Smooth muscle cell (in vitro differentiated cells): ENCODE measurements around the gene LARGE1. TPM values are rescaled to one million over a fixed set of nuclear protein-coding genes. Genes with fewer than 3 reads are reported as not detected.

ENCODE experiments used
- DNase-seq: peaks from one replicate; lab custom pipeline; 2025; ENCODE audit not compliant: unreplicated experiment; lab: John Stamatoyannopoulos, UW
- H2AFZ ChIP-seq: fragments of 200-600 bp; sonication (generic); 2 replicates; pipeline ENCODE4 v1.6.0; 2016; ENCODE audit warnings: antibody characterized with exemption, low read depth, mild to moderate bottlenecking
- H3F3A ChIP-seq: fragments of 200-600 bp; sonication (generic); 2 replicates; pipeline ENCODE4 v1.6.0; 2017; ENCODE audit warnings: antibody characterized with exemption, low read depth
- H3K27ac ChIP-seq: fragments of 200-600 bp; sonication (generic); 2 replicates; pipeline ENCODE4 v1.5.1; 2016; ENCODE audit warnings: low read depth, mild to moderate bottlenecking
- H3K27me3 ChIP-seq: fragments of 200-600 bp; sonication (generic); 2 replicates; pipeline ENCODE4 v1.6.1; 2016; ENCODE audit warnings: low read depth, mild to moderate bottlenecking
- H3K36me3 ChIP-seq: fragments of 200-600 bp; sonication (generic); 2 replicates; pipeline ENCODE4 v1.5.1; 2016; ENCODE audit warnings: low read depth
- H3K4me1 ChIP-seq: fragments of 200-600 bp; sonication (generic); 2 replicates; pipeline ENCODE4 v1.5.1; 2016; ENCODE audit warnings: low read depth
- H3K4me2 ChIP-seq: fragments of 200-600 bp; sonication (generic); 2 replicates; pipeline ENCODE4 v1.6.0; 2016; ENCODE audit warnings: mild to moderate bottlenecking
- H3K4me3 ChIP-seq: fragments of 200-600 bp; sonication (generic); 2 replicates; pipeline ENCODE4 v1.5.1; 2016; ENCODE audit warnings: mild to moderate bottlenecking
- H3K79me2 ChIP-seq: fragments of 200-600 bp; sonication (generic); 2 replicates; pipeline ENCODE4 v1.6.0; 2016; ENCODE audit warnings: low read depth, mild to moderate bottlenecking
- H3K9ac ChIP-seq: fragments of 200-600 bp; sonication (generic); 2 replicates; pipeline ENCODE4 v1.6.0; 2016; ENCODE audit warnings: low read depth
- H3K9me3 ChIP-seq: fragments of 200-600 bp; sonication (generic); replicated peaks from 2 replicates; pipeline ENCODE4 v1.5.1; 2016; ENCODE audit warnings: low read depth
- H4K20me1 ChIP-seq: fragments of 200-600 bp; sonication (generic); 2 replicates; pipeline ENCODE4 v1.6.0; 2016; ENCODE audit warnings: low read depth
- CTCF ChIP-seq: fragments of 200-600 bp; sonication (generic); IDR thresholded peaks from 2 replicates; pipeline ENCODE4 v1.5.1; 2017; ENCODE audit warnings: borderline replicate concordance, mild to moderate bottlenecking, antibody characterized with exemption; ENCODE audit not compliant: insufficient read depth, poor library complexity, severe bottlenecking
- WGBS: methylation state at CpG from one replicate; pipeline ENCODE4 v1.1.7; 2016; ENCODE audit warnings: low lambda C conversion rate; 5-methylcytosine and 5-hydroxymethylcytosine counted together
- polyA plus RNA-seq: library from polyadenylated mRNA; unstranded; fragments of >200 nt; fragmentation: Nextera tagmentation; extraction: Ambion mirVana; gene quantifications from 2 replicates; pipeline ENCODE4 v1.2.1, GENCODE V29; 2016
- total RNA-seq: library from RNA; depleted of rRNA; stranded (reverse); fragments of >200 nt; gene quantifications from 2 replicates; pipeline ENCODE4 v1.2.3, GENCODE V29; 2014

Gene LARGE1
- total and polyA plus RNA-seq, 2 experiments from 2014 or later = 11.9 to 18.0 TPM

- no peaks in the 10 kb centered on the region for H3K36me3 ChIP-seq
- H3K4me3 ChIP-seq = no peak overlapping the region
- H3F3A ChIP-seq = no peaks in the 10 kb centered on the region
- H3K4me1 ChIP-seq = no peaks in the 10 kb centered on the region
- H4K20me1 ChIP-seq = no peaks in the 10 kb centered on the region
- no peak overlapping the region for H3K27ac ChIP-seq
- no peak for DNase-seq
- no peak overlapping the region for H2AFZ ChIP-seq
- no peak overlapping the region for H3K4me2 ChIP-seq
- no peak overlapping the region for H3K9ac ChIP-seq
- no peaks in the 10 kb centered on the region for H3K79me2 ChIP-seq
- no peaks in the 10 kb centered on the region for H3K27me3 ChIP-seq
- no peaks in the 10 kb centered on the region for H3K9me3 ChIP-seq
- WGBS = 94% methylated on average over 5 of the region's 5 CpGs
- TF ChIP-seq CTCF = no peak
Observed at GRCh38 chr22:33362702-33363101, 557.6 kb downstream of the LARGE1 start.

GRCh38 chr22:33361581-33361980 is 558.7 kb downstream of the LARGE1 start:
- Histone ChIP-seq H3F3A (no peaks in the 10 kb centered on the region), H3K27me3 (no peaks in the 10 kb centered on the region), H3K79me2 (no peaks in the 10 kb centered on the region), H3K4me1 (no peaks in the 10 kb centered on the region), H3K9ac (no peak overlapping the region), H3K4me3 (no peak overlapping the region), H2AFZ (no peak overlapping the region), H3K4me2 (no peak overlapping the region), H3K27ac (no peak overlapping the region), H3K9me3 (no peaks in the 10 kb centered on the region), H4K20me1 (no peaks in the 10 kb centered on the region), H3K36me3 (no peaks in the 10 kb centered on the region)
- no peak for DNase-seq
- TF ChIP-seq CTCF = no peak

- Histone ChIP-seq H2AFZ (no peak overlapping the region), H3K27ac (no peak overlapping the region), H3K4me2 (no peak overlapping the region), H3K36me3 (no peaks in the 10 kb centered on the region), H3F3A (no peaks in the 10 kb centered on the region), H3K4me3 (no peak overlapping the region), H3K4me1 (no peaks in the 10 kb centered on the region), H4K20me1 (no peaks in the 10 kb centered on the region), H3K9ac (no peak overlapping the region), H3K27me3 (no peaks in the 10 kb centered on the region), H3K79me2 (no peaks in the 10 kb centered on the region), H3K9me3 (no peaks in the 10 kb centered on the region)
- TF ChIP-seq CTCF = no peak
- DNase-seq = no peak
- WGBS = 99% methylated on average over 4 of the region's 4 CpGs
Observed at GRCh38 chr22:33357981-33358399, 562.3 kb downstream of the LARGE1 start.

- DNase-seq = no peak
- Histone ChIP-seq H3K36me3 (no peaks in the 10 kb centered on the region), H2AFZ (no peak overlapping the region), H3K27ac (no peak overlapping the region), H3F3A (no peaks in the 10 kb centered on the region), H3K4me1 (no peaks in the 10 kb centered on the region), H3K4me3 (no peak overlapping the region), H3K27me3 (no peaks in the 10 kb centered on the region), H3K9me3 (no peaks in the 10 kb centered on the region), H3K79me2 (no peaks in the 10 kb centered on the region), H3K4me2 (no peak overlapping the region), H4K20me1 (no peaks in the 10 kb centered on the region), H3K9ac (no peak overlapping the region)
- TF ChIP-seq CTCF = no peak
- WGBS = 78% methylated on average over 1 of the region's 1 CpG
Observed at GRCh38 chr22:33354928-33355327, 565.3 kb downstream of the LARGE1 start.
